GM18517 (cell line): ENCODE data around the gene B4GALT7.

ENCODE experiments used
- ATAC-seq: cut with Tn5 transposase; IDR thresholded peaks from one replicate; pipeline ENCODE4 v1.9.1; 2021; ENCODE audit warnings: mild to moderate bottlenecking, moderate library complexity; ENCODE audit not compliant: unreplicated experiment

Gene B4GALT7

GRCh38 chr5:177592905-177593304 is 7.0 kb upstream of the B4GALT7 start:
- ATAC-seq: no peak

GRCh38 chr5:177593511-177593910 is 6.4 kb upstream of the B4GALT7 start:
- ATAC-seq: no peak

- ATAC-seq: no peak
These were observed 5.9 kb upstream of the B4GALT7 start for GRCh38 chr5:177594071-177594470.

GRCh38 chr5:177595026-177595585 is 4.8 kb upstream of the B4GALT7 start:
- ATAC-seq: no peak

GRCh38 chr5:177595991-177596774 is 3.7 kb upstream of the B4GALT7 start:
- no peak for ATAC-seq

- ATAC-seq: no peak
These were observed 3.1 kb upstream of the B4GALT7 start for GRCh38 chr5:177596775-177597238.

GRCh38 chr5:177598477-177598876 is 1.5 kb upstream of the B4GALT7 start:
- ATAC-seq: no peak

GRCh38 chr5:177600508-177601018 is 631 bp downstream of the B4GALT7 start:
- no peak for ATAC-seq

GRCh38 chr5:177601126-177601525 is 1.2 kb downstream of the B4GALT7 start:
- ATAC-seq: no peak

GRCh38 chr5:177601577-177602457 is 1.9 kb downstream of the B4GALT7 start:
- ATAC-seq: no peak

- no peak for ATAC-seq
These were observed 2.5 kb downstream of the B4GALT7 start for GRCh38 chr5:177602458-177602830.

GRCh38 chr5:177603631-177604030 is 3.7 kb downstream of the B4GALT7 start:
- ATAC-seq: no peak

GRCh38 chr5:177604116-177604521 is 4.2 kb downstream of the B4GALT7 start:
- ATAC-seq: no peak

GRCh38 chr5:177604656-177605055 is 4.7 kb downstream of the B4GALT7 start:
- no peak for ATAC-seq

GRCh38 chr5:177605078-177605477 is 5.1 kb downstream of the B4GALT7 start:
- ATAC-seq: no peak

GRCh38 chr5:177605667-177606066 is 5.7 kb downstream of the B4GALT7 start:
- ATAC-seq: no peak

GRCh38 chr5:177606071-177607051 is 6.4 kb downstream of the B4GALT7 start:
- no peak for ATAC-seq

GRCh38 chr5:177607115-177607451 is 7.2 kb downstream of the B4GALT7 start:
- ATAC-seq: no peak

- peak; percentile 49 for ATAC-seq
These were observed 7.7 kb downstream of the B4GALT7 start for GRCh38 chr5:177607452-177608192.
